HT1080 (cell line): ENCODE data around the gene THBS3. TPM values are rescaled to one million over a fixed set of nuclear protein-coding genes. Genes with fewer than 3 reads are reported as not detected.
"Not testable (repeated sequence)": the region's sequence is repeated elsewhere in the genome, so short reads cannot be mapped to it uniquely, and the experiment has no call there.

Experiments used
- DNase-seq: peaks from one replicate; pipeline ENCODE4 v3.0.0-alpha.2; 2015; ENCODE audit warnings: low read depth
- total RNA-seq: library from RNA; depleted of rRNA; stranded (reverse); fragments of >200 nt; shearing (Covaris generic); gene quantifications from 2 replicates; pipeline ENCODE4 v1.2.3, GENCODE V29; 2014

THBS3 gene
- total RNA-seq, 1 experiment from 2014 or later, result 3.1 TPM

GRCh38 chr1:155236451-155236850 lies 28.8 kb upstream of the THBS3 start:
- DNase-seq, result no peak

DNA sequence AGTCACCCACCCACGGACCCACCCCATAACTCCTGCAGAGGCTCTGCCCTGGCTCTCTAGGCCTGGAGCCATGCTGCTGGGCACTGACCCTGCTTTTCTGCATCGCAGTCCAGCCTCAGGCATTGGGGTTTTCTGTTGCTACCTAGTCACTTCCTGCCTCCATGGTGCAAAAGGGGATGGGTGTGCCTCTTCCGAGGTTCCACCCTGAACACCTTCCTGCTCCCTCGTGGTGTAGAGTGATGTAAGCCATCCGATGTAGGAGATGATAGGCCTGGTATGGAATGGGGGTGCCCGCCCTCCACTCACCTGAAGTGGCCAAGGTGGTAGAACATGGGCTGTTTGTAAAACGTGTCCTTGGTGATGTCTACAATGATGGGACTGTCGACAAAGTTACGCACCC lies 27.7 kb upstream of the THBS3 start:
- not testable (repeated sequence) for DNase-seq

GRCh38 chr1:155233502-155233901 lies 25.8 kb upstream of the THBS3 start:
- not testable (repeated sequence) for DNase-seq

DNA sequence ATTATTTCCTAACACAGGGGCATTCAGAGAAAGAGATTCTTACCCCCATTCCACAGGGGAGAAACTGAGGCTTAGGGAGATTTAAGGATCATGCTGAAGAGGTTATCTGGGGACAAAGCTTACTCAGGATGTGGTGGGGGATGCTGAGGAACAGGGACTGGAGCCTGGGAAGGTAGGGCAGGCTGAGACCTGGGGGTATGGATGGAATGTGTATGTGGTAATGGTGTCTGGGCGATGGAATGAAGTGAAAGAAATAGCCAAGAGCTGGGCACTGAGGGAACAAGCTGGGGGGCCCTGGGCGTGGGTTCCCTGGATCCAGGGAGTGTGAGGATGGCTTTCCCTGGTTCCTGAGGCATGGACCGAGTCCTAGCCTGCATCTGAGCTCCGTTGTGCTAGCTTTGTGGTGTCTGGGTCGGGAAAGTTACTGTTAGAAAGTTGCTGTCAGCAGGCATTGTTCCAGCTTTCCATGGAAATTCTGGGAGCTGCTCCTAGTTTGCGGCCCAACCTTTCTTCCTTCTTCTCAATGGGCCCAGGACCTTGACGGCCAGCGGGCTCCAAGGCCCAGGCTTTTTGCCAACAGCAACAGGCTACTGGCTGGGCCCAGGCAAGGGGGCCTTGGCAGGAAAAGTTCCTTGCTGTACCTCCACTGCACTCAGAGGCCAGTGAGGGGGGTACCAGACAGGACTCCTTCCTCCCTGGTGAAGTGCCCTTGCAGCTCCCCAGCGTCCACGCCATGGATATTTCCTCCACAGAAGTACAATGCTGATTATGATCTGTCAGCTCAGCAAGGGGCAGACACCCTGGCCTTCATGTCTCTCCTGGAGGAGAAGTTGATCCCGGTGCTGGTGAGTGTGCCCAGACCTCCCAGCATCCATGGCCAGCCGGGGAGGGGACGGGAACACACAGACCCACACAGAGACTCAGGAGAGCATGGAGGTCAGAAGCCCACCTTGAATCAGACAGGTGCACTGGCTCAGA lies 24.6 kb upstream of the THBS3 start:
- DNase-seq, result not testable (repeated sequence)

DNA sequence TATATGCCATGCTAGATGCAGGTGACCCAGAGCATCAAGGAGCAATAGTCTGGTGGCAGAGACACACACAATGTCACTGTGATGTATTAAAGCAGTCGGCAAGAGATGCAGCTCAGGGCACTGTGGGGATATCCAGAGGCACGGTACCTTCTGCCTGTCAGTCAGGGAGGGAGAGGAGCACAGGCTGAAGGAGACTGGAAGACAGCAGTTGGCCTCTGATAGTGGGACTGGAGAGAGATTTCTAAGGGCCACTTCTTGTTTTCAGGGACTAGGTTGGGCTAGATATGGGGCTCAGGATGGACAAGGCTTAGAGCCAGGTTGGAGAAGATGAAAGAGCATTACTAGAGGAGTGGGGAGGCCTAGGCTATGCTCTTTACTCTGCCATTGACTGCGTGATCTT lies 23.6 kb upstream of the THBS3 start:
- DNase-seq, result not testable (repeated sequence)

DNA sequence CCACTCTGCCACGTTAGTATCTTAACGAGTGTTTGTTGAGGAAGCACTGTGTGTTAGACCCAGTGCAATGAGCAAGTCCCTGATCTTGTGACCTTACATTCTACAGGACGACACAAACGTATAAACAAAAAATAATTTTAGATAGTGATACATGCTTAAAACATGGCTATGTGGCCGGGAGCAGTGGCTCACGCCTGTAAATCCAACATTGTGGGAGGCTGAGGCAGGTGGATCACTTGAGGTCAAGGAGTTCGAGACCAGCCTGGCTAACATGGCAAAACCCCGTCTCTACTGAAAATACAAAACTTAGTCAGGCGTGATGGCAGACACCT lies 20.4 kb upstream of the THBS3 start:
- no peak for DNase-seq

- DNase-seq, result peak; percentile 99
These were observed 19.8 kb upstream of the THBS3 start for GRCh38 chr1:155227261-155228095.

DNA sequence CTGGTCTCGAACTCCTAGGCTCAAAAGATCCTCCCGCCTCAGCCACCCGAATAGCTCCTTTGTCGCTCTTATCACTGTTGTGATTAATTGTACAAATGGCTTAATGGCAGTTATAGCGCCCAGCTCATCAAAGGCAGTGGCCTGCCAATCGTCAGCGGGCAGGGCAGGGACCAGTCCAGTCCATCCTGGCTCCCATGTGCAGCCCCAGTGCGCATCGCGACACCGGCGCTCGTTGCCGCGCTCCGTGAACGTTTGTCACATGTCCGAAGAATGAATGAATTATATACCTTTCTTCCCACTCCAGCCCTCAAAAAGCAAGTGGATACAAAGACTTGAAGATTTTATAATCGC lies 19.2 kb upstream of the THBS3 start:
- no peak for DNase-seq

- peak; percentile 88 for DNase-seq
These were observed 18.7 kb upstream of the THBS3 start for GRCh38 chr1:155226188-155226909.

DNA sequence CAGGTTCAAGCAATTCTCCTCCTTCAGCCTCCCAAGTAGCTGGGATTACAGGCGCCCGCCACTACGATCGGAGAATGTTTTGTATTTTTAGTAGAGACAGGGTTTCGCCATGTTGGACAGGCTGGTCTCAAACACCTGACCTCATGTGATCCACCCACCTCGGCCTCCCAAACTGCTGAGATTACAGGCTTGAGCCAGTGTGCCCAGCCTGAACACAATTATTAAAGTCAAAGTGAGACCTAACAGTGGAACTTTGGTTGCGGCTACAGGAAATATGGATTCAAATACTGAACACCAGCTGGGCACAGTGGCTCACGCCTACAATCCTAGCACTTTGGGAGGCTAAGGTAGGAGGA lies 17.7 kb upstream of the THBS3 start:
- DNase-seq, result not testable (repeated sequence)

- no peak for DNase-seq
These were observed 15.3 kb upstream of the THBS3 start for GRCh38 chr1:155223047-155223446.

DNA sequence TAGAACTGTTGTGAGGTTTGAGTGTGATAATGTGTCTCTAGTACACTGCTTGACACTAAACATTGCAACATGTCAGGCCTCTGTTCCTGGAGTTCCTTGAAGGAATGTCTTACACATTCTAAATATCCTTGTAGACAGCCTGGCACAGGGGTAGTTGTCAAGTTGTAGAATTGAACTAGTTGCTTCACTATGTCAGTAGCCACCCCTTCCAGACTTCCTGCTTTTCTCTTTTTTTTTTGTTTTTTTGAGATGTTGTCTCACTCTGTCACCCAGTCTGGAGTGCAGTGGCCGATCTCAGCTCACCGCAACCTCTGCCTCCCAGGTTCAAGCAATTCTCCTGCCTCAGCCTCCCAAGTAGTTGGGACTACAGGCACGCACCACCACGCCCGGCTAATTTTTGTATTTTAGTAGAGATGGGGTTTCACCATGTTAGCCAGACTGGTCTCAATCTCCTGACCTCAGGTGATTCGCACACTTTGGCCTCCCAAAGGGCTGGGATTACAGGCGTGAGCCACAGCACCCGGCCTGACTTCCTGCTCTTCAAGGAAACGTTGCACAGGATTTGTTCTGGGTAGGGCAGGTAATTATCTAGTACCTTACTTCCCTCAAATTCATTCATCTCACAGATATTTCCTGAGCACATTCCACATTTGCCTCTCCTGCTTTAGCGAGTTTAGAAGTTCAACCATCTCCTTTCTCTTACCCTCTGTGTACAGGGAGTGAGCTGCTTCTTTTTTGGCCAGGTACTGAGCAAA lies 12.7 kb upstream of the THBS3 start:
- DNase-seq, result not testable (repeated sequence)

- DNase-seq, result no peak
These were observed 11.9 kb upstream of the THBS3 start for GRCh38 chr1:155219592-155220031.

- DNase-seq, result peak; percentile 57
These were observed 11.3 kb upstream of the THBS3 start for GRCh38 chr1:155218854-155219591.

GRCh38 chr1:155214702-155215101 lies 7.0 kb upstream of the THBS3 start:
- DNase-seq, result not testable (repeated sequence)

DNA sequence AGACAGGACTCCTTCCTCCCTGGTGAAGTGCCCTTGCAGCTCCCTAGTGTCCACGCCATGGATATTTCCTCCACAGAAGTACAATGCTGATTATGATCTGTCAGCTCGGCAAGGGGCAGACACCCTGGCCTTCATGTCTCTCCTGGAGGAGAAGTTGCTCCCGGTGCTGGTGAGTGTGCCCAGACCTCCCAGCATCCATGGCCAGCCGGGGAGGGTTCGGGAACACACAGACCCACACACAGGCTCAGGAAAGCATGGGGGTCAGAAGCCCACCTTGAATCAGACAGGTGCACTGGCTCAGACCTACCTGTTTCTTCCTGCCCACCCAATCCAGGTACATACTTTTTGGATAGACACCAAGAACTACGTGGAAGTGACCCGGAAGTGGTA lies 4.3 kb upstream of the THBS3 start:
- DNase-seq, result not testable (repeated sequence)

DNA sequence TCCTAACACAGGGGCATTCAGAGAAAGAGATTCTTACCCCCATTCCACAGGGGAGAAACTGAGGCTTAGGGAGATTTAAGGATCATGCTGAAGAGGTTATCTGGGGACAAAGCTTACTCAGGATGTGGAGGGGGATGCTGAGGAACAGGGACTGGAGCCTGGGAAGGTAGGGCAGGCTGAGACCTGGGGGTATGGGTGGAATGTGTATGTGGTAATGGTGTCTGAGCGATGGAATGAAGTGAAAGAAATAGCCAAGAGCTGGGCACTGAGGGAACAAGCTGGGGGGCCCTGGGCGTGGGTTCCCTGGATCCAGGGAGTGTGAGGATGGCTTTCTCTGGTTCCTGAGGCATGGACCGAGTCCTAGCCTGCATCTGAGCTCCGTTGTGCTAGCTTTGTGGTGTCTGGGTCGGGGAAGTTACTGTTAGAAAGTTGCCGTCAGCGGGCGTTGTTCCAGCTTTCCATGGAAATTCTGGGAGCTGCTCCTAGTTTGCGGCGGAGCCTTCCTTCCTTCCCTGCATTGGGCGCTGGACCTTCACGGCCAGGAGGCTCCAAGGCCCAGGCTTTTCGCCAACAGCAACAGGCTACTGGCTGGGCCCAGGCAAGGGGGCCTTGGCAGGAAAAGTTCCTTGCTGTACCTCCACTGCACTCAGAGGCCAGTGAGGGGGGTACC lies 3.8 kb upstream of the THBS3 start:
- DNase-seq, result not testable (repeated sequence)

DNA sequence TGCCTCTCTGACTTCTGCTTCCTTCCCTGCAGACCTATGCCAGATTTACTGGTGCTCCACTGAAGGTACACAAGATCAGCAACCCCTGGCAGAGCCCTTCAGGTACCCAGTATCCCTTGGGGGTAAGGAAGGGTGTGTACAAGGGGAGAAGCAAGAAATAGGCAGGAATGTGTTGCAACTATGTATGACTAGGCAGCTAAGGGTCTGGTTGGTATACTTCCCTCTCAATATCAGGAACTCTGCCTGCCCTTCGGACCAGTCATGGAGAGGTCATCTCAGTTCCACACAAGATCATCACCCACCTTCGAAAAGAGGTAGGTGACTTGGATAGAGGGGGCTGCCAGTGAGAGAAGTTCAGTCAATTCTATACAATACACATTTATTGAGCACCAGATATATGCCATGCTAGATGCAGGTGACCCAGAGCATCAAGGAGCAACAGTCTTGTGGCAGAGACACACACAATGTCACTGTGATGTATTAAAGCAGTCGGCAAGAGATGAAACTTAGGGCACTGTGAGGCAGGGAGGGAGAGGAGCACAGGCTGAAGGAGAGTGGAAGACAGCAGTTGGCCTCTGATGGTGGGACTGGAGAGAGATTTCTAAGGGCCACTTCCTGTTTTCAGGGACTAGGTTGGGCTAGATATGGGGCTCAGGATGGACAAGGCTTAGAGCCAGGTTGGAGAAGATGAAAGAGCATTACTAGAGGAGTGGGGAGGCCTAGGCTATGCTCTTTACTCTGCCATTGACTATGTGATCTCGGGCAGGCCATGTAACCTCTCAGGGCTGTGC lies 2.8 kb upstream of the THBS3 start:
- no peak for DNase-seq

DNA sequence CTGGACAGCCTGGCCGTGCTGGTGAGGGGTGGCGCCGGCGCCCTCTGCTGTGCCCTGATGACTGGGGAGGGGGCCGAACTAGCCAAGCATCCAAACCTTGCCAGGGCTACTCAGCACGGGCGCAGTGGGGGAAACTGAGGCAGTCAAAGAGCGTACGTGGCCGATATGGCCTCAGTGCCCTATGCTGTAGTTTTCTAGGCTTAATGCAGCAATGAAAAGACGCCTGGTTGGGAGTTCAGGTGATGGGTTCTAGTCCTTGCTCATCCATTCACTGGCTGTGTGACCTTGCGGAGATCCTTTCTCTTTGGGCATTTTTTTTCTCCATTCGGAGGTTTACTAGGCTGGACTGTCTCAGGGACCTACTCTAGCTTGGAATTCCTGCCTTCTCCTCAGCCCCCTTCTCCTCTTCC lies 1.6 kb upstream of the THBS3 start:
- DNase-seq, result no peak
